Measurements from ENCODE around the gene FAM168A.
A peak's percentile ranks its signal among the peaks of the same experiment; 100 is the strongest.

The FAM168A gene

DNA sequence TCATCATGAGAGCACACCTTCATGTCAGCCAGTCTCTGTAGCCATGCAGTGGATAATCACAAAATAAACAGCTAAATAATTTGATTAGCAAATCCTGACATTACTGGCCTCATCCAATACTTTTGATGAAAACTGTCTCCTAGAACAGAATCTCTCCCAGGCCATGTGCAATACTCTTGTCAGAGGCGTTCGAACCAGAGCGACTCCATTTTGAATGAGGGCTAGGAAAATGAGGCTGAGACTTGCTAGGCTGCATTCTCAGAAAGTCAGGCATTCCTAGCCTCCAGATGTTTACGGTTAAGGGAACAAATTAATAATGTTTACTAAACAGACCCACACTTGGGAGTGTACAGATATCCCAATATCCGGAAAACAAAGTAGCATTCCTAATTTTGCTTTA is 69.9 kb downstream of the FAM168A start (continued):
- TF ChIP-seq, protein P1, sequence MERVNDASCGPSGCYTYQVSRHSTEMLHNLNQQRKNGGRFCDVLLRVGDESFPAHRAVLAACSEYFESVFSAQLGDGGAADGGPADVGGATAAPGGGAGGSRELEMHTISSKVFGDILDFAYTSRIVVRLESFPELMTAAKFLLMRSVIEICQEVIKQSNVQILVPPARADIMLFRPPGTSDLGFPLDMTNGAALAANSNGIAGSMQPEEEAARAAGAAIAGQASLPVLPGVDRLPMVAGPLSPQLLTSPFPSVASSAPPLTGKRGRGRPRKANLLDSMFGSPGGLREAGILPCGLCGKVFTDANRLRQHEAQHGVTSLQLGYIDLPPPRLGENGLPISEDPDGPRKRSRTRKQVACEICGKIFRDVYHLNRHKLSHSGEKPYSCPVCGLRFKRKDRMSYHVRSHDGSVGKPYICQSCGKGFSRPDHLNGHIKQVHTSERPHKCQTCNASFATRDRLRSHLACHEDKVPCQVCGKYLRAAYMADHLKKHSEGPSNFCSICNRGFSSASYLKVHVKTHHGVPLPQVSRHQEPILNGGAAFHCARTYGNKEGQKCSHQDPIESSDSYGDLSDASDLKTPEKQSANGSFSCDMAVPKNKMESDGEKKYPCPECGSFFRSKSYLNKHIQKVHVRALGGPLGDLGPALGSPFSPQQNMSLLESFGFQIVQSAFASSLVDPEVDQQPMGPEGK (CRISPR knock-in tag; IDR thresholded peaks at IDR 0.05; ENCODE audit: borderline replicate concordance): no peak
- TF ChIP-seq POU6F1 (CRISPR knock-in tag; IDR thresholded peaks at IDR 0.05; ENCODE audit: borderline replicate concordance, low read depth) (no peak), ZNF70 (CRISPR knock-in tag; IDR thresholded peaks at IDR 0.05) (no peak), SNAI2 (CRISPR knock-in tag; IDR thresholded peaks at IDR 0.05) (peak; percentile 95), TSHZ2 (CRISPR knock-in tag; IDR thresholded peaks at IDR 0.05) (peak; percentile 75), PPARA (CRISPR knock-in tag; IDR thresholded peaks at IDR 0.05; ENCODE audit: borderline replicate concordance) (no peak)

DNA sequence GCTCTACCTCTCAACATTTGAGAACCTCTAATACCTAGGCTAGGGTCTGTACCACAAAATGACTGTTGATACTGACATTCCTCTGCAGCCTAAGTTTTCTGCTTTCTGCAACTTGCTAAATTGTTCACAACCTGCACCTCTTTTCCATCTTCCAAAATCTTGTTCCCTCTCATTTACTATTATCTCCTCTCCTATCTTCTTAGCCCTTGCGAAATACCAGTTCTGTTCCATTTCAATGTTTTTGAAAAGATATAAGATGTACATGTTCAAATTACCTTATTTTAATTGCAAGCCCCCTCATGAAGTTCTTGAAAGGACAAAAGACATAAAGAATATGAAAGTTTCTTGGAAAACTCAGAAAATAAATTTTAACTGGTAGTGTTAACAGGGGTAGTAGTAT is 72.3 kb downstream of the FAM168A start:
- TF ChIP-seq ZC3H10 (CRISPR knock-in tag; IDR thresholded peaks at IDR 0.05): no peak
- TF ChIP-seq, protein P2, sequence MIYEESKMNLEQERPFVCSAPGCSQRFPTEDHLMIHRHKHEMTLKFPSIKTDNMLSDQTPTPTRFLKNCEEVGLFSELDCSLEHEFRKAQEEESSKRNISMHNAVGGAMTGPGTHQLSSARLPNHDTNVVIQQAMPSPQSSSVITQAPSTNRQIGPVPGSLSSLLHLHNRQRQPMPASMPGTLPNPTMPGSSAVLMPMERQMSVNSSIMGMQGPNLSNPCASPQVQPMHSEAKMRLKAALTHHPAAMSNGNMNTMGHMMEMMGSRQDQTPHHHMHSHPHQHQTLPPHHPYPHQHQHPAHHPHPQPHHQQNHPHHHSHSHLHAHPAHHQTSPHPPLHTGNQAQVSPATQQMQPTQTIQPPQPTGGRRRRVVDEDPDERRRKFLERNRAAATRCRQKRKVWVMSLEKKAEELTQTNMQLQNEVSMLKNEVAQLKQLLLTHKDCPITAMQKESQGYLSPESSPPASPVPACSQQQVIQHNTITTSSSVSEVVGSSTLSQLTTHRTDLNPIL (CRISPR knock-in tag; IDR thresholded peaks at IDR 0.05; ENCODE audit: low read depth): no peak
- TF ChIP-seq RARB (CRISPR knock-in tag; IDR thresholded peaks at IDR 0.05): no peak
- no peak for TF ChIP-seq TOX (CRISPR knock-in tag; IDR thresholded peaks at IDR 0.05; ENCODE audit: borderline replicate concordance)
- no peak for TF ChIP-seq ZNF70 (CRISPR knock-in tag; IDR thresholded peaks at IDR 0.05)
- TF ChIP-seq ZNF565 (CRISPR knock-in tag; conservative IDR thresholded peaks at IDR 0.05; ENCODE audit: low read depth): no peak
- TF ChIP-seq OSR1 (CRISPR knock-in tag; IDR thresholded peaks at IDR 0.05): no peak
- TF ChIP-seq ZNF8 (CRISPR knock-in tag; IDR thresholded peaks at IDR 0.05): no peak
- TF ChIP-seq ISL1 (CRISPR knock-in tag; IDR thresholded peaks at IDR 0.05): no peak
- TF ChIP-seq TCF4 (CRISPR knock-in tag; IDR thresholded peaks at IDR 0.05; ENCODE audit: borderline replicate concordance): no peak
- no peak for TF ChIP-seq ARNTL (CRISPR knock-in tag; IDR thresholded peaks at IDR 0.05; ENCODE audit: borderline replicate concordance, low read depth)
- TF ChIP-seq ESRRG (CRISPR knock-in tag; IDR thresholded peaks at IDR 0.05): no peak
- TF ChIP-seq POU6F1 (CRISPR knock-in tag; IDR thresholded peaks at IDR 0.05; ENCODE audit: borderline replicate concordance, low read depth): no peak
- TF ChIP-seq, protein P3, sequence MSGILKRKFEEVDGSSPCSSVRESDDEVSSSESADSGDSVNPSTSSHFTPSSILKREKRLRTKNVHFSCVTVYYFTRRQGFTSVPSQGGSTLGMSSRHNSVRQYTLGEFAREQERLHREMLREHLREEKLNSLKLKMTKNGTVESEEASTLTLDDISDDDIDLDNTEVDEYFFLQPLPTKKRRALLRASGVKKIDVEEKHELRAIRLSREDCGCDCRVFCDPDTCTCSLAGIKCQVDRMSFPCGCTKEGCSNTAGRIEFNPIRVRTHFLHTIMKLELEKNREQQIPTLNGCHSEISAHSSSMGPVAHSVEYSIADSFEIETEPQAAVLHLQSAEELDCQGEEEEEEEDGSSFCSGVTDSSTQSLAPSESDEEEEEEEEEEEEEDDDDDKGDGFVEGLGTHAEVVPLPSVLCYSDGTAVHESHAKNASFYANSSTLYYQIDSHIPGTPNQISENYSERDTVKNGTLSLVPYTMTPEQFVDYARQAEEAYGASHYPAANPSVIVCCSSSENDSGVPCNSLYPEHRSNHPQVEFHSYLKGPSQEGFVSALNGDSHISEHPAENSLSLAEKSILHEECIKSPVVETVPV (CRISPR knock-in tag; IDR thresholded peaks at IDR 0.05): no peak
- no peak for ATAC-seq

DNA sequence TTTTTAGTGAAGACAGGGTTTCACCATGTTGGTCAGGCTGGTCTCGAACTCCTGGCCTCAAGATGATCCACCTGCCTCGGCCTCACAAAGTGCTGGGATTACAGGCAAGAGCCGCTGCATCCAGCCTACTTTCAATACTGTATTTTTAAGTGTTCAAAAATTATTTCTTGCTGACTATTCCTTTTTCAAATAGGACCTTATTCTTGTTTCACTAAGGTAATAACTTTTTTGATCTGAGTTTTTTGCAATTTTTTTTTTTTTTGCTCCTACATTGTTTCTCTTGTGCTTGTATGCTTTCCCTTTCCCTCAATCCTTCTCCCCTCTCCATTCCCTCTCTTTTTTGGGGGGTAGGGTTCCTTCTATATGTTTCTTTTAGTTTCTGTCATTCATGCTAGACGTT is 73.1 kb downstream of the FAM168A start:
- TF ChIP-seq, protein P1 (CRISPR knock-in tag; IDR thresholded peaks at IDR 0.05; ENCODE audit: borderline replicate concordance): no peak
- TF ChIP-seq TSHZ2 (CRISPR knock-in tag; IDR thresholded peaks at IDR 0.05) (no peak), GLIS3 (CRISPR knock-in tag; IDR thresholded peaks at IDR 0.05) (no peak)
- no peak for ATAC-seq
